Kidney epithelial cell (primary cell): Measurements from ENCODE around the gene PAQR3. TPM values are rescaled to one million over a fixed set of nuclear protein-coding genes. Genes with fewer than 3 reads are reported as not detected.

ENCODE experiments used
- DNase-seq: peaks from one replicate; pipeline ENCODE4 v3.0.0-alpha.2; 2010; ENCODE audit warnings: low read depth
- H3K27me3 ChIP-seq: 2 replicates; pipeline ENCODE4 v1.6.0; 2011; ENCODE audit warnings: low read length; ENCODE audit not compliant: control insufficient read depth, insufficient read depth
- H3K36me3 ChIP-seq: 2 replicates; pipeline ENCODE4 v1.5.1; 2011; ENCODE audit warnings: low read length; ENCODE audit not compliant: control insufficient read depth, insufficient read depth
- H3K4me3 ChIP-seq: 2 replicates; pipeline ENCODE4 v1.5.1; 2011; ENCODE audit warnings: low read depth, mild to moderate bottlenecking, control low read depth, low read length
- CTCF ChIP-seq: IDR thresholded peaks from 2 replicates; pipeline ENCODE4 v1.5.1; 2011; ENCODE audit warnings: mild to moderate bottlenecking, moderate library complexity, low read length, control low read depth, inconsistent platforms; ENCODE audit not compliant: insufficient read depth, poor library complexity, severe bottlenecking
- total RNA-seq: library from RNA; depleted of rRNA; stranded (reverse); fragments of >200 nt; gene quantifications from 2 replicates; pipeline ENCODE4 v1.2.3, GENCODE V29; 2015

PAQR3 gene
- total RNA-seq = 69.0 and 79.0 TPM in 2 replicates

- H3K27me3 ChIP-seq = no peaks in the 10 kb centered on the region
- no peak for DNase-seq
- TF ChIP-seq CTCF = no peak
- H3K4me3 ChIP-seq = peak within 1 kb of the TSS; percentile 67
- H3K36me3 ChIP-seq = no peaks in the 10 kb centered on the region
These were observed at the start of gene PAQR3 for GRCh38 chr4:78938868-78939666. Gene PAQR3 (minus strand): TSS chr4:78939438. CDS start chr4:78939224, 214 bp downstream.

GRCh38 chr4:78987683-78988082 lies 48.4 kb upstream of the PAQR3 start:
- Histone ChIP-seq H3K27me3 (no peaks in the 10 kb centered on the region), H3K4me3 (no peak overlapping the region), H3K36me3 (no peaks in the 10 kb centered on the region)
- DNase-seq = no peak
- TF ChIP-seq CTCF = no peak

- H3K27me3 ChIP-seq = no peaks in the 10 kb centered on the region
- DNase-seq = no peak
- no peak for TF ChIP-seq CTCF
- H3K4me3 ChIP-seq = no peak overlapping the region
- no peaks in the 10 kb centered on the region for H3K36me3 ChIP-seq
These were observed 45.4 kb upstream of the PAQR3 start for GRCh38 chr4:78984593-78984992.

GRCh38 chr4:78975865-78976264 lies 36.6 kb upstream of the PAQR3 start:
- H3K36me3 ChIP-seq = no peaks in the 10 kb centered on the region
- no peak for TF ChIP-seq CTCF
- H3K4me3 ChIP-seq = no peak overlapping the region
- no peak for DNase-seq
- H3K27me3 ChIP-seq = no peaks in the 10 kb centered on the region

GRCh38 chr4:78971776-78972175 lies 32.5 kb upstream of the PAQR3 start:
- no peak for TF ChIP-seq CTCF
- DNase-seq = no peak
- no peak overlapping the region for H3K4me3 ChIP-seq
- no peaks in the 10 kb centered on the region for H3K27me3 ChIP-seq
- no peaks in the 10 kb centered on the region for H3K36me3 ChIP-seq

GRCh38 chr4:78971326-78971725 lies 32.1 kb upstream of the PAQR3 start:
- no peak for TF ChIP-seq CTCF
- DNase-seq = no peak
- H3K36me3 ChIP-seq = no peaks in the 10 kb centered on the region
- no peak overlapping the region for H3K4me3 ChIP-seq
- H3K27me3 ChIP-seq = no peaks in the 10 kb centered on the region
